BJ (cell line): ENCODE measurements around the gene SPNS1. TPM values are rescaled to one million over a fixed set of nuclear protein-coding genes. Genes with fewer than 3 reads are reported as not detected.
"Not testable (repeated sequence)": the region's sequence is repeated elsewhere in the genome, so short reads cannot be mapped to it uniquely, and the experiment has no call there.

Source experiments
- CTCF ChIA-PET: fragments of 350-600 bp; formaldehyde crosslinking; extraction: SDS; loops from one replicate; lab custom pipeline; 2021; ENCODE audit warnings: antibody characterized with exemption, inconsistent platforms; lab: Yijun Ruan, JAX
- POLR2A ChIA-PET: fragments of 300-600 bp; sonication (Branson Sonifier 250); formaldehyde crosslinking; extraction: SDS; loops from one replicate; lab custom pipeline; 2021; ENCODE audit warnings: antibody characterized with exemption; lab: Charles Lee
- DNase-seq: peaks from one replicate; pipeline ENCODE4 v3.0.0-alpha.2; 2011; ENCODE audit warnings: low read depth
- H3K27me3 ChIP-seq: 2 replicates; pipeline ENCODE4 v1.6.0; 2011; ENCODE audit warnings: low read length; ENCODE audit not compliant: control insufficient read depth, insufficient read depth
- H3K36me3 ChIP-seq: 2 replicates; pipeline ENCODE4 v1.5.1; 2011; ENCODE audit warnings: low read length; ENCODE audit not compliant: control insufficient read depth, insufficient read depth
- H3K4me3 ChIP-seq: 2 replicates; pipeline ENCODE4 v1.5.1; 2011; ENCODE audit warnings: low read depth, mild to moderate bottlenecking, control low read depth, low read length
- polyA plus RNA-seq: library from polyadenylated mRNA; depleted of rRNA; stranded (reverse); fragments of >200 nt; gene quantifications from 2 replicates; pipeline ENCODE4 v1.2.3, GENCODE V29; 2011
- TF ChIP-seq, protein P1 (sequence below): IDR thresholded peaks from 2 replicates; pipeline ENCODE4 v1.5.1; 2011; ENCODE audit warnings: low read depth, mild to moderate bottlenecking, control low read depth, inconsistent platforms, low read length, moderate library complexity; ENCODE audit not compliant: insufficient read depth

The SPNS1 gene
- polyA plus RNA-seq, 1 experiment, result 52.7 TPM

DNA sequence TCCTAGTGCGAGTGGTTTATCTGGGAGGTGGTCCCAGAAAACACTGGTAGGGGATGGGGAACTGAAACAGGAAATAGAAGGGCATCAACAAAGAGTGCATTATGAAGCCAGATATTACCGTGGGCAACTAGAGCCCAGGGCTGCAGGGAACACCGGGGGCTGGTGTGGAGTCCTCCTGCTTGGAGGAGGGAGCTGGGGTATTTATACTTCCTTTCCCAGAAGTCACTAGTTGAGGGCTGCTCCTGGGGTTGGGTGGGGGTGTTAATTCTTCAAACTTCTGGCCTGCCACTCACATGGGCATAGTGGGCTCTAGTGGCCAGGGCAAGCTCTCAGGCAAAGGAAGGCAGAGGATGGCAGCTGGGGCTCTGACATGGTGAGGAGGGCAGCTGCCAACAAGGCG is 25.0 kb downstream of the SPNS1 start:
- DNase-seq, result no peak
- ChIA-PET POLR2A (no interaction called here), CTCF (no interaction called here)
- H3K4me3 ChIP-seq, result no peak overlapping the region
- H3K36me3 ChIP-seq, result no peaks in the 10 kb centered on the region
- no peaks in the 10 kb centered on the region; the same call in 1 of the 2 replicates for H3K27me3 ChIP-seq
- TF ChIP-seq, protein P1, sequence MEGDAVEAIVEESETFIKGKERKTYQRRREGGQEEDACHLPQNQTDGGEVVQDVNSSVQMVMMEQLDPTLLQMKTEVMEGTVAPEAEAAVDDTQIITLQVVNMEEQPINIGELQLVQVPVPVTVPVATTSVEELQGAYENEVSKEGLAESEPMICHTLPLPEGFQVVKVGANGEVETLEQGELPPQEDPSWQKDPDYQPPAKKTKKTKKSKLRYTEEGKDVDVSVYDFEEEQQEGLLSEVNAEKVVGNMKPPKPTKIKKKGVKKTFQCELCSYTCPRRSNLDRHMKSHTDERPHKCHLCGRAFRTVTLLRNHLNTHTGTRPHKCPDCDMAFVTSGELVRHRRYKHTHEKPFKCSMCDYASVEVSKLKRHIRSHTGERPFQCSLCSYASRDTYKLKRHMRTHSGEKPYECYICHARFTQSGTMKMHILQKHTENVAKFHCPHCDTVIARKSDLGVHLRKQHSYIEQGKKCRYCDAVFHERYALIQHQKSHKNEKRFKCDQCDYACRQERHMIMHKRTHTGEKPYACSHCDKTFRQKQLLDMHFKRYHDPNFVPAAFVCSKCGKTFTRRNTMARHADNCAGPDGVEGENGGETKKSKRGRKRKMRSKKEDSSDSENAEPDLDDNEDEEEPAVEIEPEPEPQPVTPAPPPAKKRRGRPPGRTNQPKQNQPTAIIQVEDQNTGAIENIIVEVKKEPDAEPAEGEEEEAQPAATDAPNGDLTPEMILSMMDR, result no peak

DNA sequence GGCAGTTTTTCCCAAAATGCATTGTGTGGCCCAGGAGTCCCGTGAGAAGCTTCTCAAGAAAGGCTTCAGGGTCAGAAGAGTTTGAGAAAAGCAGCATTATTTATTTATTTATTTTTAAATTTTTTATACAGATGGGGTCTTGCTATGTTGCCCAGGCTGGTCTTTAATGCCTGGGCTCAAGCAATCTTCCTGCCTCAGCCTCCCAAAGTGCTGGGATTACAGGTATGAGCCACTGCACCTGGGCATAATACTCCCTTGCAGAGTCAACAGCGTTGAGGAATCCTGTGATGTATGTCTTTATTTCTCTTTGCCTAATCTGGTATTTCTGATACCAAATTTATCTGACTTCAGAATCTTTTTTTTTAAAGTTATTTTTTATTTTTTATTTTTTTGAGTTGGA is 25.4 kb downstream of the SPNS1 start:
- no peak for DNase-seq
- TF ChIP-seq, protein P1, result no peak
- POLR2A ChIA-PET, result no interaction called here
- Histone ChIP-seq H3K36me3 (no peaks in the 10 kb centered on the region), H3K4me3 (no peak overlapping the region), H3K27me3 (no peaks in the 10 kb centered on the region; the same call in 1 of the 2 replicates)
- CTCF ChIA-PET, result no interaction called here

DNA sequence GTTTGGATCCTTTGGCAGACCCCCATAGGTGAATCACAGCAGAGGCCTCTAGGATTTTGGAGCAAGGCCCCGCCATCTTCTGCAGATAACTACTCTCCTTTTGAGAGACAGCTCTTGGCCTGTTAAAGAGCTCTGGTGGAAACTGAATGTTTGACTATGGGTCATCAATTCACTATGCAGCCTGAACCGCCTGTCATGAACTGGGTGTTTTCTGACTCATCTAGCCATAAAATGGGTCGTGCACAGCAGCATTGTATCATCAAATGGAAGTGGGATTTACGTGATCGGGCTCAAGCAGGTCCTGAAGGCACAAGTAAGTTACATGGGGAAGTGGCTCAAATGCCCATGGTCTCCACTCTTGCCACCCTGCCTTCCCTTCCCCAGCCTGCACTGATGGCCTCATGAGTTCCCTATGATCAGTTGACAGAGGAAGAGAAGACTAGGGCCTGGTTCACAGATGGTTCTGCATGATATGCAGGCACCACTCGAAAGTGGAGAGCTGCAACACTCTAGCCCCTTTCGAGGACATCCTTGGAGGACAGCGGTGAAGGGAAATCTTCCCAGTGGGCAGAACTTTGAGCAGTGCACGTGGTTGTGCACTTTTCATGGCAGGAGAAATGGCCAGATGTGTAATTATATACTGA is 30.0 kb downstream of the SPNS1 start:
- peak; percentile 6 for DNase-seq
- CTCF ChIA-PET, POLR2A ChIA-PET, H3K36me3 ChIP-seq, H3K27me3 ChIP-seq, H3K4me3 ChIP-seq: not testable (repeated sequence)

DNA sequence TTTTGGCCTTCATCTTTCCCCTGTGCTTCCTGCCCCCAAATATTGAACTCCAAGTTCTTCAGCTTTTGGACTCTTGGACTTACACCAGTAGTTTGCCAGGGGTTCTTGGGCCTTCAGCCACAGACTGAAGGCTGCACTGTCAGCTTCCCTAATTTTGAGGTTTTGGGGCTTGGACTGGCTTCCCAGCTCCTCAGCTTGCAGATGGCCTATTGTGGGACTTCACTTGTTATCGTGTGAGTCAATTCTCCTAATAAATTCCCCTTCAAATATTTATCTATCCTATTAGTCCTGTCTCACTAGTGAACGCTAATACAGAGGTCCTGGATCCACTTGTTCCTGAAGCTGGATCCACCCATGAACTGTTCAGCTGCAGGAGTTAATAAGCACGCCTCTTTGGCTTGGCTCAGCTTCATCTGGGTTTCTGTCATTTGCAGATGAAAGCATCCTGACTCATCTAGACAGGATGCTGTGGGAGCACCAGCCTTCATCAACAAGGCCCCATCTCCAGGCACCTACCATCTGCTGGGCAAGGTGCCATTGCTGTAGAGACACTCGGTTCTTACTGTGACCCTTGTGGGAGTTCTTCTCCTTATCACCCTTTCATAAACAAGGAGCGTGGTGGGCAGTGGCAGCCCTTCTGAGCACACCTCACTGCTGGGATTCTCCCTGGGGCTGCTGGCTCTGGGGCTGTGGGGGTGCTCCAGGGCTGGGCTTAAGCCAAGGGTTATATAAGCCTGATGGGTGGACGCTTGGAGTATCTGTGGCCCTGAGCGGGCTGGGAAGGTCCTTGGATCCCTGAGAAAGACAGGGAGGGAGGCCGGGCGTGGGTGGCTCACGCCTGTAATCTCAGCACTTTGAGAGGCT is 33.4 kb downstream of the SPNS1 start:
- POLR2A ChIA-PET, result no interaction called here
- CTCF ChIA-PET, result no interaction called here
- TF ChIP-seq, protein P1, result no peak
- no peaks in the 10 kb centered on the region; the same call in 1 of the 2 replicates for H3K27me3 ChIP-seq
- no peaks in the 10 kb centered on the region for H3K36me3 ChIP-seq
- no peak overlapping the region for H3K4me3 ChIP-seq
- no peak for DNase-seq

DNA sequence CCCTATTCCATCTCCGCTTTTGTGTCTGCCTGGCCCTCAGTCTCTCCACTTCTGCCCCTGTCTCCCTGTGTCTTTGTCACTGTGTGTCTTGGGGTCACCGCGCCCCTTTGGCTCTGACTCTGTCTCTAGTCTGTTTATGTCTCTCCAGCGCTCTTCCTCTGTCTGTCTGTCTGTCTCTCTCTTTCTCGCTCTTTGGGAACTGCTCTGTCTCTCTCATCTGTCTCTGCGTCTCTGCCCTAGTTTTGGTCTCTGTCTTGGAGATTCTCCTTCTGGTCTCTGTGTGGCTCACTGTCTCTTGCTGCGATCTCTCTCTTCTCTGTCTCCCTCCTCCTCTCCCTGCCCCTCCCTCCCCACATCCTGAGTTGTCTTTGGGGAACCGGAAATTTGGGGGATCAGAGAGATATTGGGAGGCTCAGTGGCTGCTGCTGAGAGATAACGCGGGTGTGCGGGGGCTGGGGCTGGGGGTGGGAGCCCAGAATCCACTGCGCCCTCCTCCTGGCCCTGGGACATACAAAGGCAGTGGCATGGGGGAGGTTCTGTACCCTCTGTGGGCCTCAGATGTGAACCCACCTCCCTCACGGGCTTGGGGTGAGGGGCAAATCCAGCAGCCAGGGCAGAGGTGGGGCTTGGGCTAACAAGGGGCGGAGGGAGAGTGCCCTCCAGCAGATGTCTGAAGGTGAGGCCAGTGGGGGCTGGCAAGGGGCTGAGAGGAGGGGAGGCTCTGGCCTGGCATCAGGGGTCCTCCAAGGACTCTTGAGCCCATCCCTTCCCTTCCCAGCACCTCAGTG is 34.7 kb downstream of the SPNS1 start:
- no peak for DNase-seq
- Histone ChIP-seq H3K27me3 (no peaks in the 10 kb centered on the region; the same call in 1 of the 2 replicates), H3K36me3 (no peaks in the 10 kb centered on the region), H3K4me3 (no peak overlapping the region)
- POLR2A ChIA-PET, result interaction anchor here (0.6 kb wide), 1 partner anchor 11 kb away, joined by 3 read pairs; no protein-coding TSS in a partner anchor
- TF ChIP-seq, protein P1, result no peak
- CTCF ChIA-PET, result no interaction called here
